Measurements from ENCODE around the gene MEAK7.

The MEAK7 gene

DNA sequence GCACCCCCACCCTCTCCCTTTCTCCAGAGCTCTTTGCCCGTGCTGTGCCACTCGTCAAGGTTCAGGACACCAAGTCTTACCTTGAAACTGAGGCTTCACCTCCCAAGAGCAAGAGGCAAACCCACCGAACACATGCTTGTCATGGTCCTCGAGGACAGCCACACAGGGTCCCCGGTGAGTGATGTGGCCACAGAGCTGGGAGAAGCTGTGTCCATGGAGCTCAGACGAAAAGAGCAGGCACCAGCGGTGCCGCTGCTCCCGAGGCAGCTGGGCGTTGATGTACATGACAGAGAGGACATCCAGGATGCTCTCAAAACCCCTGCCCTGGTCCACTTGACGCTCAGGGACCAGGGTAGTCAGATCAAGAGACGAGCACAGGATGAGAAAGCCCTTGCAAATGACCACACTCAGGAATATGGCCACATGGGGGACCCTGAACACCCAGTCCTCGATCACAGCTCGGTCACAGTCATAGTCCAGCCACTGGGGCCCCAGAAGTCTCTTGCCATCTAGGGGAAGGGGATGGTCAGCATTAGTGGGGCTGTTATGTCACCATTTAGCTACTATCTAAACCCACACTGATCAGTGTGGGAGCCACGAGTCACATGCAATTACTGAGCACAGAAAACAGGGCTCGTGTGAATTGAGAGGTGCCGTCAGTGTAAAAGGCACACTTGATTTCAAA, 17.8 kb downstream of the MEAK7 start:
- Histone ChIP-seq H2AFZ (ENCODE audit: low read length) (no peak overlapping the region), H3K4me1 (ENCODE audit: control insufficient read depth in 2 of 2, insufficient read depth in 1 of 2, low read depth in 1 of 2, low read length in 2 of 2) (no peaks in the 10 kb centered on the region), H3K27ac (replicated peaks; ENCODE audit: low read length) (no peak overlapping the region), H3K9ac (ENCODE audit: low read depth, low read length, poor library complexity) (no peak overlapping the region), H2BK5ac (ENCODE audit: low read length) (no peak overlapping the region), H3K18ac (ENCODE audit: low read length) (no peak overlapping the region), H3K9me3 (replicated peaks in 1 of 2; ENCODE audit: control insufficient read depth in 2 of 2, insufficient read depth in 1 of 2, low read depth in 1 of 2, low read length in 2 of 2) (no peaks in the 10 kb centered on the region), H3K4me3 (ENCODE audit: low read length in 2 of 2) (no peak overlapping the region), H3K27me3 (ENCODE audit: control insufficient read depth in 3 of 3, insufficient read depth in 3 of 3, low read depth in 1 of 3, low read length in 3 of 3) (no peaks in the 10 kb centered on the region), H2BK15ac (ENCODE audit: low read length) (no peak overlapping the region), H2BK12ac (ENCODE audit: low read length) (no peak overlapping the region), H4K91ac (ENCODE audit: low read depth, low read length, poor library complexity) (no peak overlapping the region), H3K36me3 (replicated peaks in 1 of 2; ENCODE audit: control insufficient read depth in 2 of 2, insufficient read depth in 2 of 2, low read length in 2 of 2) (peaks cover 12 to 79% of the 10 kb centered on the region in 2 donors), H4K8ac (ENCODE audit: low read depth, low read length) (no peak overlapping the region), H3K23ac (ENCODE audit: low read depth, low read length, poor library complexity) (no peak overlapping the region), H2AK5ac (ENCODE audit: low read depth, low read length) (no peak overlapping the region), H3K79me1 (ENCODE audit: low read depth, low read length) (no peaks in the 10 kb centered on the region), H3K4ac (ENCODE audit: low read length) (no peak overlapping the region), H2BK120ac (ENCODE audit: low read depth, low read length) (no peak overlapping the region), H3K4me2 (ENCODE audit: insufficient read depth, low read length, poor library complexity, severe bottlenecking) (no peak overlapping the region), H3K14ac (ENCODE audit: low read length) (no peak overlapping the region)
- DNase-seq (ENCODE audit: low spot score): no peak
- no CpG with 5 or more reads among the region's 17 CpGs for WGBS, 2 donors (ENCODE audit: extremely low coverage in 2 of 2, insufficient read length in 2 of 2, insufficient replicate concordance in 1 of 2)

DNA sequence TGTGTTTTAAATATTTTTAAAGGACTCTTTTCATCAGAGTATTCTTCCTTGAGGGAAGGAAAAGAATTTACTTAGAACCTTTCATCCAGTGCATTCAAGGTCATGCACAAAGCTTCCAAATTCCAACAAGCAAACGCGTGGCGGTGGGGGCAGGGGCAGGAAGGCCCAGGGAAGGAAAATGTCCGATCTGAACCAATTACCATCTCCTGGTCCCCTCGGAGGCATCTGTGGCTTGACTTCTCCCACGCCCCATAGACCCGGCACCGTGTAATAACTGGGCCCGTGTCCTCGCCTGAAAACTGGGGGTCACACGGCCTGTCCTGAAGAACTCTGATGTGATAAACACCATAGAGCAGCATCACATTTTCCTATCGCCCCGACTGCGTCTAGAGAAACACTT, 18.3 kb downstream of the MEAK7 start:
- Histone ChIP-seq H4K8ac (ENCODE audit: low read depth, low read length) (no peak overlapping the region), H3K23ac (ENCODE audit: low read depth, low read length, poor library complexity) (no peak overlapping the region), H3K9ac (ENCODE audit: low read depth, low read length, poor library complexity) (no peak overlapping the region), H4K91ac (ENCODE audit: low read depth, low read length, poor library complexity) (no peak overlapping the region), H2BK15ac (ENCODE audit: low read length) (no peak overlapping the region), H3K27ac (replicated peaks; ENCODE audit: low read length) (no peak overlapping the region), H2BK12ac (ENCODE audit: low read length) (no peak overlapping the region), H3K9me3 (replicated peaks in 1 of 2; ENCODE audit: control insufficient read depth in 2 of 2, insufficient read depth in 1 of 2, low read depth in 1 of 2, low read length in 2 of 2) (no peaks in the 10 kb centered on the region), H3K27me3 (ENCODE audit: control insufficient read depth in 3 of 3, insufficient read depth in 3 of 3, low read depth in 1 of 3, low read length in 3 of 3) (no peaks in the 10 kb centered on the region), H3K36me3 (replicated peaks in 1 of 2; ENCODE audit: control insufficient read depth in 2 of 2, insufficient read depth in 2 of 2, low read length in 2 of 2) (peaks cover 12 to 80% of the 10 kb centered on the region in 2 donors), H3K79me1 (ENCODE audit: low read depth, low read length) (no peaks in the 10 kb centered on the region), H3K4me1 (ENCODE audit: control insufficient read depth in 2 of 2, insufficient read depth in 1 of 2, low read depth in 1 of 2, low read length in 2 of 2) (no peaks in the 10 kb centered on the region), H2BK5ac (ENCODE audit: low read length) (no peak overlapping the region), H3K4ac (ENCODE audit: low read length) (no peak overlapping the region), H3K14ac (ENCODE audit: low read length) (no peak overlapping the region), H2BK120ac (ENCODE audit: low read depth, low read length) (no peak overlapping the region), H3K4me2 (ENCODE audit: insufficient read depth, low read length, poor library complexity, severe bottlenecking) (no peak overlapping the region), H3K4me3 (ENCODE audit: low read length in 2 of 2) (no peak overlapping the region), H3K18ac (ENCODE audit: low read length) (no peak overlapping the region), H2AFZ (ENCODE audit: low read length) (no peak overlapping the region), H2AK5ac (ENCODE audit: low read depth, low read length) (no peak overlapping the region)
- no peak for DNase-seq (ENCODE audit: low spot score)
- WGBS, 2 donors (ENCODE audit: extremely low coverage in 2 of 2, insufficient read length in 2 of 2, insufficient replicate concordance in 1 of 2): no CpG with 5 or more reads among the region's 14 CpGs

DNA sequence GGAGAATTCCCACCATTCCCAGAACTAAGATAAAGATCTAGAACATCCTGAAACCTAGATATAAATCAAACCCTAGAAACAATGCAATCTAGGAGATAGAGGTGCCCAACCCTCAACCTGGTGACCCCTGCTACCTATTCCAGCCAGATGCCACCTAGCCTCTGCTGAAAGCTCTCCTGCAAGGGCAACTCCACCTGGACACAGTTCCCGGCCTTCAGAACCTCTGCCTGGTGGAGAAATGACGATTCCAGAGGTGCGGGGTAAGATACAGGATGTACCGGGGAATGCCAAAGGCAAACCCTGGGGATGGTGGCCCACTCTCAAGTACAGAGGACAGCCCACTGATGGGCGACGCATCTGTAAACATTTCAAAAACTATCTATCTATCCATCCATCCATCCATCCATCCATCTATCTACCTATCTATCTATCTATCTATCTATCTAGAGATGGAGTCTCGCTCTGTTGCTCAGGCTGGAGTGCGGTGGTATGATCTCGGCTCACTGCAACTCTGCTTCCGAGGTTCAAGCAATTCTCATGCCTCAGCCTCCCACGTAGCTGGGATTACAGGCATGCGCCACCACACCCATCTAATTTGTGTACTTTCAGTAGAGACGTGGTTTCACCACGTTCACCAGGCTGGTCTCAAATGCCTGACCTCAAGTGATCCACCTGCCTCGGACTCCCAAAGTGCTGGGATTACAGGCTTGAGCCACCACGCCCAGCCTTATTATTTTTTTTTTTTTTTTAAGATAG, 19.0 kb downstream of the MEAK7 start:
- no peak overlapping the region for H3K4ac ChIP-seq (ENCODE audit: low read length)
- H3K27ac ChIP-seq (replicated peaks; ENCODE audit: low read length): no peak overlapping the region
- H3K4me1 ChIP-seq (ENCODE audit: control insufficient read depth in 2 of 2, insufficient read depth in 1 of 2, low read depth in 1 of 2, low read length in 2 of 2): no peaks in the 10 kb centered on the region
- peaks cover 14 to 80% of the 10 kb centered on the region in 2 donors for H3K36me3 ChIP-seq (replicated peaks in 1 of 2; ENCODE audit: control insufficient read depth in 2 of 2, insufficient read depth in 2 of 2, low read length in 2 of 2)
- no peak overlapping the region for H4K91ac ChIP-seq (ENCODE audit: low read depth, low read length, poor library complexity)
- no peaks in the 10 kb centered on the region for H3K79me1 ChIP-seq (ENCODE audit: low read depth, low read length)
- H2AK5ac ChIP-seq (ENCODE audit: low read depth, low read length): no peak overlapping the region
- no peak overlapping the region for H3K14ac ChIP-seq (ENCODE audit: low read length)
- no peak for DNase-seq (ENCODE audit: low spot score)
- no peak overlapping the region for H4K8ac ChIP-seq (ENCODE audit: low read depth, low read length)
- H2BK5ac ChIP-seq (ENCODE audit: low read length): no peak overlapping the region
- no peak overlapping the region for H3K9ac ChIP-seq (ENCODE audit: low read depth, low read length, poor library complexity)
- no peaks in the 10 kb centered on the region for H3K27me3 ChIP-seq (ENCODE audit: control insufficient read depth in 3 of 3, insufficient read depth in 3 of 3, low read depth in 1 of 3, low read length in 3 of 3)
- no peak overlapping the region for H3K4me2 ChIP-seq (ENCODE audit: insufficient read depth, low read length, poor library complexity, severe bottlenecking)
- no peak overlapping the region for H3K23ac ChIP-seq (ENCODE audit: low read depth, low read length, poor library complexity)
- H3K4me3 ChIP-seq (ENCODE audit: low read length in 2 of 2): no peak overlapping the region
- H2BK12ac ChIP-seq (ENCODE audit: low read length): no peak overlapping the region
- H2BK15ac ChIP-seq (ENCODE audit: low read length): no peak overlapping the region
- no peak overlapping the region for H3K18ac ChIP-seq (ENCODE audit: low read length)
- H2AFZ ChIP-seq (ENCODE audit: low read length): no peak overlapping the region
- no peak overlapping the region for H2BK120ac ChIP-seq (ENCODE audit: low read depth, low read length)
- H3K9me3 ChIP-seq (replicated peaks in 1 of 2; ENCODE audit: control insufficient read depth in 2 of 2, insufficient read depth in 1 of 2, low read depth in 1 of 2, low read length in 2 of 2): no peaks in the 10 kb centered on the region
- WGBS, 2 donors (ENCODE audit: extremely low coverage in 2 of 2, insufficient read length in 2 of 2, insufficient replicate concordance in 1 of 2): no CpG with 5 or more reads among the region's 16 CpGs

DNA sequence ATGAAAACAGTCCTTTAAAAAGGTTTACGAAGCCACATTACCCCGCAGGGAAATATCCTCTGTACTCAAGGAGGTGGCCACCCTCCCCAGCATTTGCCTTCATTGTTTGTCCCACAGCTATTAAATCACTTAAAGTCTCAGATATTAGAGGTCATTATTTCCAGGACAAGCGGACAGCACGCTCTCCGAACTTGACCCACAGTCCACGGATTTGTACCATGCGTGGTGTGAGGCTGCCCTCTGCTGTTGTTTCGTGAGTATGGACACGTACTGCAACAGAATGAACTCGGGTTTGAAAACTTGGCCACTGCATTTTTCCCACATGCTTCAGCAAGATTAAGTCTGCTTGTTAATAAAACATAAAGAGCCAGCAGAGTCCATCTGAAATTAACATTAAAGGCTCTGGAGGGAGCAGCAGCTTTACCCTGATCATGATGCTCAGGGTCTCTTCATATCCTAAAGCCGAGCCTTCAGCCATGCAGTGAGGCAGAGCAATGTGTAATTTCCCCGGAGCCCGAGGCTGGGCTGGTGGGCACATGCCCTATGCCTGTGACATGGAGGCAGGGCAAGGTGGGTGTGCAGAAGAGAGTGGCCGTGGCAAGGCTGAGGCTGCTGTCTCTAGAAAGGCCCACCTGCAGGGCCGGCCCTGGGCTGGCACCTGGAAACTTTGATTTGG, 19.7 kb downstream of the MEAK7 start:
- Histone ChIP-seq H3K4ac (ENCODE audit: low read length) (no peak overlapping the region), H3K27me3 (ENCODE audit: control insufficient read depth in 3 of 3, insufficient read depth in 3 of 3, low read depth in 1 of 3, low read length in 3 of 3) (no peaks in the 10 kb centered on the region), H4K8ac (ENCODE audit: low read depth, low read length) (no peak overlapping the region), H2AK5ac (ENCODE audit: low read depth, low read length) (no peak overlapping the region), H2BK15ac (ENCODE audit: low read length) (no peak overlapping the region), H3K36me3 (replicated peaks in 1 of 2; ENCODE audit: control insufficient read depth in 2 of 2, insufficient read depth in 2 of 2, low read length in 2 of 2) (peaks cover 16 to 80% of the 10 kb centered on the region in 2 donors), H3K14ac (ENCODE audit: low read length) (no peak overlapping the region), H4K91ac (ENCODE audit: low read depth, low read length, poor library complexity) (no peak overlapping the region), H3K4me3 (ENCODE audit: low read length in 2 of 2) (no peak overlapping the region), H3K4me1 (ENCODE audit: control insufficient read depth in 2 of 2, insufficient read depth in 1 of 2, low read depth in 1 of 2, low read length in 2 of 2) (no peaks in the 10 kb centered on the region), H3K9ac (ENCODE audit: low read depth, low read length, poor library complexity) (no peak overlapping the region), H3K79me1 (ENCODE audit: low read depth, low read length) (no peaks in the 10 kb centered on the region), H2AFZ (ENCODE audit: low read length) (no peak overlapping the region), H3K9me3 (replicated peaks in 1 of 2; ENCODE audit: control insufficient read depth in 2 of 2, insufficient read depth in 1 of 2, low read depth in 1 of 2, low read length in 2 of 2) (no peaks in the 10 kb centered on the region), H2BK5ac (ENCODE audit: low read length) (no peak overlapping the region), H2BK120ac (ENCODE audit: low read depth, low read length) (no peak overlapping the region), H3K27ac (replicated peaks; ENCODE audit: low read length) (no peak overlapping the region), H3K23ac (ENCODE audit: low read depth, low read length, poor library complexity) (no peak overlapping the region), H3K4me2 (ENCODE audit: insufficient read depth, low read length, poor library complexity, severe bottlenecking) (no peak overlapping the region), H3K18ac (ENCODE audit: low read length) (no peak overlapping the region), H2BK12ac (ENCODE audit: low read length) (no peak overlapping the region)
- DNase-seq (ENCODE audit: low spot score): no peak
- no CpG with 5 or more reads among the region's 15 CpGs for WGBS, 2 donors (ENCODE audit: extremely low coverage in 2 of 2, insufficient read length in 2 of 2, insufficient replicate concordance in 1 of 2)

All from neuronal stem cell (in vitro differentiated cells).